GM11168 (cell line): ENCODE data around the gene SLC12A4.
"Not testable (repeated sequence)": the region's sequence is repeated elsewhere in the genome, so short reads cannot be mapped to it uniquely, and the experiment has no call there.

Experiments
- in situ Hi-C: fragments of 300-500 bp; cut with MboI; formaldehyde crosslinking; loops from one replicate; pipeline ENCODE4 v1.12.0; 2022; ENCODE audit warnings: low sequenced_read_pairs; ENCODE audit not compliant: unreplicated experiment

SLC12A4 gene

DNA sequence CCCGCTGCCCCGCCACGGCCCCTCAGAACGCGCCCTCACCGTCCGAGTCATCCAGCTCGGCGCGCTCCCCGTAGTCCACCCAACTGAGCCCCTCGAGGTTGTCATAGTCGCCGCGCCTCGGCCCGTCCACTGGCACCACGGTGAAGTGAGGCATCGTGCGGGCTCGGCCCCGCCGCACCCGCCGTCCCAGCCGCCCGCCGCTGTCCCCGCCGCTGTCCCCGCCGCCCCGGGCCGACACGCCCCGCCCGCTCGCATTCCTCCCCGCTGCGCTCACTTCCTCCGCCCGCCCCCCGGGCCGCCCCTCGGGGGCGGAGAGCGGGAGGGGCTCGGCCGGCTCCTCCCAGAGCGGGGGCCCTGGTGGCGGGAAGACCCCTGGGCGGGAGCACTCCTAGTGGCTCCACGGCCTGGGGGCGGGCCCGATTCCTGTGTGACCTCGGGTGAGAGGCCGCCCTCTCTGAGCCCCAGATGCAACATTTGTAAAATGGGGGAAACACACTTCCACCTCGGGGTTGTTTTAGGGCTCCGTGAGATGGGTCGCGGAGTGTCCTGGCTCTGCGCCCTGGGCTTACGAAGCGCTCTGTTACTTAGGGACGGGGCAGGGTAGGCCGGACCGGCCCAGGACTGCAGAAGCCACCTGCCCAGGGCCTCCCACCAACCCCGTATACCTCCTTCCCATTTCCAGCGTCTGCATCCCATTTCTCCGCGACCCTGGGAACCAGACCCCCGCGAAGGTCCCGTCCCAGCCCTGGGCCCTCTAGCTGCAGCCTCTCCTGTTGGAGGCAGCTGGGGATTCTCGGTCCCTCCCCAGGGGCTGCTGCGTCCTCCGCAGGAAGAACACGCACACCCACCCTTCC is at the start of gene SLC12A4:
SLC12A4 (minus strand) TSS at position 238 of the 854 bp plus-strand sequence; CDS start at position 154, 84 bp downstream.
- in situ Hi-C loops = no loop called here

DNA sequence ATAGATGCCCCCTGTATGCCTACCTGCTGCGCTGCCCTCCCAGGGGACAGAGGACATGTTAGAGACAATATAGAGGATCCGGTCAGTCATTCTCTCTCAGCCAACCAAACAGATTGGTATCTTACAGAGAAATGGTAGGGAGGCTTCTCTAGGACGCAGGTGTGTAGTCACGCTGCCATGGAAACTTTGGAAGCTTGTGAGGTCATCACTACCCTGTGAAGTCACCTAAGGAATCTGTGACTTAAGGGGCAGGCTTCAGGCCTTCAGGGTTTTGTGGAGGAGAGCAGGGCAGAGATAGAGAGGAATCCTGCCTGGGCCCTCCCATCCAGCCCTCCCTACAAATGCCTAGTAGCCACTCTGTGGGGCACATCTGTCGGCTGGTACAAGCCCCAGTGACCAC is 47.2 kb upstream of the SLC12A4 start, which contains the start of gene DPEP2NB:
DPEP2NB (minus strand) TSS at position 231 of the 400 bp plus-strand sequence; CDS start at position 90, 141 bp downstream.
- in situ Hi-C loops = no loop called here

DNA sequence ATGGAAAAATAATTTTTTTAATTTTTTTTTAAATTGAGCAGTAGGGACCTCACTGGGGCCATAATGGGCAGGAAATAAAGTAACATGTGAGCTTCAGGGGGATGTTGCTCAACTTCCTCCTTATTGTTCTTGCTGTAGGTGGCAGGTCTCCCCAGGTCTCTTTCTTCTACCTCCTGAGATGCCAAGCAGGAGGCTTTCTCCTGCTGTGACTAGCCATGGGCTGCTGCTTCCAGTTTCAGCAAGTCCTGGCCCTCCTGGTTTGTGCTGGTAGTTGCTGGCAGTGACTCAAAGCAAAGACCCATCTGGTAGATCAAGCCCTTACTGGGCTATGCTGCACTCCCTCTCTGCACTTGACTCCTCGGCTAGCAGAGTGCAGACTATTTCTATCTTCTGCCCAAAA is 45.0 kb upstream of the SLC12A4 start:
- in situ Hi-C loops = no loop called here

DNA sequence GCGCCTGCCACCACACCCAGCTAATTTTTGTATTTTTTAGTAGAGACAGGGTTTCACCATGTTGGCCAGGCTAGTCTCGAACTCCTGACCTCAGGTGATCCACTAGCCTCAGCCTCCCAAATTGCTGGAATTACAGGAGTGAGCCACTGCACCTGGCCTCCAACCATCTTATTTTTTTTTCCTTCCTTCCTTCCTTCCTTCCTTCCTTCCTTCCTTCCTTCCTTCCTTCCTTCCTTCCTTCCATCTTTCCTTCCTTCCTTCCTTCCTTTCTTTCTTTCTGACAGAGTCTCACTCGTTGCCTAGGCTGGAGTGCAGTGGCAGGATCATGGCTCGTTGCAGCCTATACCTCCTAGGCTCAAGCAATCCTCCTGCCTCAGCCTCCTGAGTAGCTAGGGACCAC is 41.4 kb upstream of the SLC12A4 start:
- in situ Hi-C loops = not testable (repeated sequence)

DNA sequence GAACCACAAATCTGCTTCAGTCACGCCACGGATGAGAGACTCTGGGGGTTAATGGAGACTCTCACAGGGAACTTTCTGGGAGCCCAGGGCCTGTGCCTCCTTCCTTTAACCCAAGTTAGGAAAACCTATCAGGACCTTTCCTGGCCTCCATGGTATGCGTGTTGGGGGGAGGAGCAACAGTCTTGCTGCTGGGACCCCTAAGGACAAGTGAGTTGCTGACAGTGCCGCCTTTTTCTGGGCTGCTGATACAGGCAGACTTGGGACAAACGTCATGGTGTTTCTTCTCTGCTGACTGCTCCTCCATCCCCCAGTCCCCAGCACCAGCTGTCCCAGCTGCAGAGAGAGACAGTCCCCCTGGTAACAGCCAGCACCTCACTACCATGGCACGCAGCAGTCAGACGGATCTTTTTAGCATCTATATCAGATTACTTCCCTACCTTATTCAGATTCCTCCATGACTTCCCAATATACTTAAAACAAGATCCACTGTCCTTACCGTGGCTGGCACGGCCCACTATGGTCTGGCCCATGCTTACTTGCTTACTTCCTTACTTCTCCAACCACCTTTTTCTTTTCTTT is 40.8 kb upstream of the SLC12A4 start:
- in situ Hi-C loops = no loop called here

- in situ Hi-C loops = no loop called here
Observed at GRCh38 chr16:68005786-68006286, 37.4 kb upstream of the SLC12A4 start.

DNA sequence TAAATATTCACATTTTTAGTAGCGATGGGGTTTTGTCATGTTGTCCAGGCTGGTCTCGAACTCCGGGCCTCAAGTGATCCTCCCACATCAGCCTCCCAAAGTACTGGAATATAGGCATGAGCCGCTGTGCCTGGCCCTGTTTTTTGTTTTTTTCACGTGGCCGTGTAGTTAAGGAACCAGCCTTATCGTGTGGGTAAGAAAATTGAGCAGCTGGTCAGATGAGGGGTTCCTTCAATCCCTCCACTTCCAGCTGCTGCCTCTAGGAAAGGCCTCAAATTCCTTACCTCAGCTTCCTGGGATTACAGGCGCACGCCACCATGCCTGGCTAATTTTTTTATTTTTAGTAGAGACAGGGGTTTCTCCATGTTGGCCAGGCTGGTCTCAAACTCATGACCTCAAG is 36.8 kb upstream of the SLC12A4 start:
- in situ Hi-C loops = no loop called here

DNA sequence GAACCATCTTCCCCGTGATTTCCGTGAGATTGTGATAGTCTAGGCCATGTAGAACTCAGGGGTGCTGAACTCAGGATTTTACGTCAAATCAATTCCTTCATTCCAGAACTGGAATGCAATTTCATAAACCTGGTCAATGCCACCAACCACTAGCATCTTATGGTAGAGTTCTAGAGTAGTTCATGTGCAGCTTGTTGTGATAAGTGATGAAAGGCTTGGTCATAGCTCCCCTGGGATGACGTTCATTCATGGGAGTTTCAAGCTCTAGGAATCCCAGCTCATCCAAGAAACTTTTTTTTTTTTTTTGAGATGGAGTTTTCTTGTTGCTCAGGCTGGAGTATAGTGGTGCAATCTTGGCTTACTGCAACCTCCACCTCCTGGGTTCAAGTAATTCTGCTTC is 34.6 kb upstream of the SLC12A4 start:
- in situ Hi-C loops = loop anchor here (5.0 kb wide), 1 partner anchor 39 kb away; no protein-coding TSS in a partner anchor

- in situ Hi-C loops = loop anchor here (5.0 kb wide), 1 partner anchor 42 kb away; no protein-coding TSS in a partner anchor
Observed at GRCh38 chr16:68000450-68000849, 32.0 kb upstream of the SLC12A4 start.

DNA sequence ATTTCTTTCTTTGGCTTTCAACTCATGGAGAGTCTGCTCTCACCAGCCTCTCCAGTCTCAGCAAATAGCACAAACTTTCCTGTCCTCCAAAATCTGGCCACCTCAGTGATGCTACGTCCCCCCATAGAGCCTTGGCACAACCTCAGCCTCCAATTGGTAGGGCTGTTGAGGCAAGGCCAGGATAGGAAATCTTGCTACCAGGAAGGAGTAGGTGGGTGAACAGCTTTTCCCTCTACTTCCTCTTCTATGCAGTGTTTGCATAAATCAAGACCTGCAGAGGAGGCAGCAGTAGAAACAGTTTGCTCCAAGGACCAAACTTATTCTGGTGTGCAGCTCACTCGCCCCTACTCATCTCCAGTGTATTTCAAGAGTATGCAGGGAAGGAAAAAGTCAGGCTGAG is 31.5 kb upstream of the SLC12A4 start:
- in situ Hi-C loops = loop anchor here (5.0 kb wide), 1 partner anchor 42 kb away; no protein-coding TSS in a partner anchor

DNA sequence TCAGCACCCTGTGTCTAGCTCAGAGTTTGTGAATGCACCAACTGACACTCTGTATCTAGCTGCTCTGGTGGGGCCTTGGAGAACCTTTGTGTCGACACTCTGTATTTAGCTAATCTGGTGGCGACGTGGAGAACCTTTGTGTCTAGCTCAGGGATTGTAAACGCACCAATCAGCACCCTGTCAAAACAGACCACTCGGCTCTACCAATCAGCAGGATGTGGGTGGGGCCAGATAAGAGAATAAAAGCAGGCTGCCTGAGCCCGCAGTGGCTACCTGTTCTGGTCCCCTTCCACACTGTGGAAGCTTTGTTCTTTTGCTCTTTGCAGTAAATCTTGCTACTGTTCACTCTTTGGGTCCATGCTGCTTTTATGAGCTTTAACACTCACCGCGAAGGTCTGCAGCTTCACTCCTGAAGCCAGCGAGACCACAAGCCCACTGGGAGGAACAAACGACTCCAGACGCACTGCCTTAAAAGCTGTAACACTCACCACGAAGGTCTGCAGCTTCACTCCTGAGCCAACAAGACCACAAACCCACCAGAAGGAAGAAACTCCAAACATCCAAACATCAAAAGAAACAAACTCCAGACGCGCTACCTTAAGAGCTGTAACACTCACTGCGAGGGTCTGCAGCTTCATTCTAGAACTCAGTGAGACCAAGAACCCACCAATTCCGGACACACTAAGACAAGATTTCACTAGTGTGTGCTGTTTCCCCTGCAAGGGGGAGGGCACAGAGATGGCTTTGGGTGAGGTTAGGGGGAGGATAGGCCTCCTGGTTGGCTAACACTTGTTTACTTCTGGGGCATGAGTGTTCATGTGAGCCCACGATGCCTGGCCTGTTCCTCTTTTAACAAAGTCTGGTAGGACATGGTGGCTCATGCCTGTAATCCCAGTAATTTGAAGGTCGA is 30.6 kb upstream of the SLC12A4 start, which contains the start of gene DPEP2:
DPEP2 (minus strand) TSS at position 706 of the 910 bp plus-strand sequence. CDS start 6,272 bp downstream, outside the sequence.
- in situ Hi-C loops = not testable (repeated sequence)

DNA sequence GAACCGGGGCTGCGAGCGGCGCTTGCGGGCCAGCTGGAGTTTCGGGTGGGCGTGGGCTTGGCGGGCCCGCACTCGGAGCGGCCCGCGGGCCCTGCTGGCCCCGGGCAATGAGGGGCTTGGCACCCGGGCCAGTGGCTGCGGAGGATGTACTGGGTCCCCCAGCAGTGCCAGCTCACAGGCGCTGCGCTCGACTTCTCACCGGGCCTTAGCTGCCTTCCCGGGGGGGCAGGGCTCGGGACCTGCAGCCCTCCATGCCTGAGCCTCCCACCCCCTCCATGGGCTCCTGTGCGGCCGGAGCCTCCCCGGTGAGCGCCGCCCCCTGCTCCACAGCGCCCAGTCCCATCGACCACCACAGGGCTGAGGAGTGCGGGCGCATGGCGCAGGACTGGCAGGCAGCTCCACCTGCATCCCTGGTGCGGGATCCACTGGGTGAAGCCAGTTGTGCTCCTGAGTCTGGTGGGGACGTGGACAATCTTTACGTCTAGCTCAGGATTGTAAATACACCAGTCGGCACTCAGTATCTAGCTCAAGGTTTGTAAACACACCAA is 29.9 kb upstream of the SLC12A4 start:
- in situ Hi-C loops = not testable (repeated sequence)

DNA sequence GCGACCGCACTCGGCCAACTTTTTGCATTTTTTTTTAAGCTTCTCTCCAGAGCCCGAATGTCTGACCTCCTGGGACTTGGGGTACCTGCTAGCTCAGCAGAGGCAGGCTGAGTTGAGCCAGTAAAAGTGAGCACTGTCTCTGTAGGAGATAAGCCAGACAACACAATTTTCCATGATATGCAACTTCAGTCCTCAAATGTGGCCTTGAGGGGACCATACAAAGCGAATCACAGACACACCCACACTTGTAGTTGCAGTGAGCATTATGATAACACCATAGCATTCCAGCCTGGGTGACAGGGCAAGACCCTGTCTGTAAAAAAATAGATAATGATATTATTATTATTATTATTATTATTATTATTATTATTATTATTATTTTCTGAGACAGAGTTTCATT is 28.2 kb upstream of the SLC12A4 start:
- in situ Hi-C loops = no loop called here

GRCh38 chr16:67995423-67995822 is 27.0 kb upstream of the SLC12A4 start:
- in situ Hi-C loops = no loop called here

- in situ Hi-C loops = not testable (repeated sequence)
Observed at GRCh38 chr16:67994040-67994408, 25.6 kb upstream of the SLC12A4 start.

- in situ Hi-C loops = no loop called here
Observed at GRCh38 chr16:67993207-67994039, 25.0 kb upstream of the SLC12A4 start.

DNA sequence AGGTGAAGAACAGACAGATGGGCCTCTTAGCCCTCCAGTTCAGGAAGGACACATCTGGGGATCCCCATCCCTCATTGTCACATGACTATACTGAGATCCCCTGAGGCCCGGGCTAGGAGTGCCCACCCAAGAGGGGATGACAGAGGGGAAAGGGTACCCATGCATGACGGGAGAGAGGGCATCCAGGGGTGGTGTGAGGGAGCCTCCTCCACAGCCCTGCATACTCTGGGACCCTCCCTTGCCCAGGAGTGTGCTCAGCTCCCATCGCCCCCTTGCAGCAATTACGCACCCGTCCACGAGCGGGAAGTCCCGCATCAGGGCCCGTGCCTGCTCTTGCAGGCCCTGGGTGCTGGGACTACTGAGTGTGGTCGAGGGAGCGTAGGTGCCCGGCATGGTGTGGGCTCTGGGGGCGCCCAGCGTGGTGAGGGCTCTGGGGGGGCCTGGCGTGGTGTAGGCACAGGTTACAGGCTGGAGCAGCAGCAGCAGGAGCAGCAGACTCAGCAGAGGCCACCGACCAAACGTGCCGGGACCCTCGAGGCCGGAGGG is 24.3 kb upstream of the SLC12A4 start:
- in situ Hi-C loops = no loop called here

- in situ Hi-C loops = no loop called here
Observed at GRCh38 chr16:67990018-67990386, 21.6 kb upstream of the SLC12A4 start.
